ENCODE measurements around the gene KIDINS220. TPM values are rescaled to one million over a fixed set of nuclear protein-coding genes. Genes with fewer than 3 reads are reported as not detected.

Gene KIDINS220
- total and polyA plus RNA-seq, 8 donors = 60.5 to 113 (median 95.0) TPM

- peaks cover 0 to 41% of the 10 kb centered on the region in 2 donors for H3K36me3 ChIP-seq
- no peak overlapping the region for H3K4me3 ChIP-seq
- ATAC-seq = peak; percentile 71
- H3K27me3 ChIP-seq = no peaks in the 10 kb centered on the region
- no peaks in the 10 kb centered on the region for H3K9me3 ChIP-seq
- H3K4me1 ChIP-seq = no peaks in the 10 kb centered on the region
- intact Hi-C loops (cut with DNase I) = no loop called here
- no peak for DNase-seq
- TF ChIP-seq CTCF (IDR thresholded peaks at IDR 0.05) = no peak
- H3K27ac ChIP-seq = no peak overlapping the region
These were observed 24.4 kb upstream of the KIDINS220 start for GRCh38 chr2:8861797-8862196.

GRCh38 chr2:8860239-8860638, 22.8 kb upstream of the KIDINS220 start:
- DNase-seq (no peak), ATAC-seq (no peak)
- H3K27ac ChIP-seq = no peak overlapping the region
- TF ChIP-seq CTCF (IDR thresholded peaks at IDR 0.05) = no peak
- H3K27me3 ChIP-seq = no peaks in the 10 kb centered on the region
- H3K36me3 ChIP-seq = peaks cover 0 to 38% of the 10 kb centered on the region in 2 donors
- no peaks in the 10 kb centered on the region for H3K4me1 ChIP-seq
- H3K9me3 ChIP-seq = no peaks in the 10 kb centered on the region
- H3K4me3 ChIP-seq = no peak overlapping the region
- intact Hi-C loops (cut with DNase I) = no loop called here

GRCh38 chr2:8858910-8859309, 21.5 kb upstream of the KIDINS220 start:
- no peak for ATAC-seq
- Histone ChIP-seq H3K27me3 (no peaks in the 10 kb centered on the region), H3K27ac (no peak overlapping the region), H3K9me3 (no peaks in the 10 kb centered on the region), H3K4me3 (no peak overlapping the region), H3K4me1 (no peaks in the 10 kb centered on the region), H3K36me3 (peaks cover 0 to 36% of the 10 kb centered on the region in 2 donors)
- no peak for TF ChIP-seq CTCF (IDR thresholded peaks at IDR 0.05)
- DNase-seq = no peak
- intact Hi-C loops (cut with DNase I) = no loop called here

GRCh38 chr2:8858264-8858663, 20.9 kb upstream of the KIDINS220 start:
- Histone ChIP-seq H3K36me3 (peaks cover 0 to 30% of the 10 kb centered on the region in 2 donors), H3K4me3 (no peak overlapping the region), H3K4me1 (no peaks in the 10 kb centered on the region), H3K27me3 (no peaks in the 10 kb centered on the region), H3K9me3 (no peaks in the 10 kb centered on the region), H3K27ac (no peak overlapping the region)
- TF ChIP-seq CTCF (IDR thresholded peaks at IDR 0.05) = no peak
- no peak for DNase-seq
- no peak for ATAC-seq
- intact Hi-C loops (cut with DNase I) = no loop called here

DNA sequence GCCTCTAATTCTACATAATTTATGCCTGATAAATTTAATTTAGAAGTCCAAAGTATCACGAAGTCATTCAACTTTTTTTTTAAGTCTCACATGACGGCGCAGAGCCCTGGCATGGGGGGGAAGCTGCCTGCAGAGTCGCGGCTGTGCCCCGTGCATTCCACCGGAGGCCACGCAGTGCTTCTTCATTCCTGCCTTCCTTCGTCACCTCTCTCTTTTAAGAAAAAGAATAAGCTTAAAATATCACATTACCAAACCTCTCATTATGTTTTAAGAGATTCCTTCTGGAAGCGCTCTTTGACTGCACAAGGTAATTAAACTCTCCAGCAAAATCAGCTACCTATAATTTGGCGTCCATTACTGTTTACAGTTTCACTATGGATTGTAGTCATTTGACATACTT, 20.3 kb upstream of the KIDINS220 start:
- no peak for ATAC-seq
- TF ChIP-seq CTCF (IDR thresholded peaks at IDR 0.05) = no peak

More for the DNA sequence above, 20.3 kb upstream of the KIDINS220 start:
- Histone ChIP-seq H3K9me3 (no peaks in the 10 kb centered on the region), H3K4me1 (no peaks in the 10 kb centered on the region), H3K27me3 (no peaks in the 10 kb centered on the region), H3K4me3 (no peak overlapping the region), H3K27ac (no peak overlapping the region), H3K36me3 (peaks cover 0 to 26% of the 10 kb centered on the region in 2 donors)
- intact Hi-C loops (cut with DNase I) = no loop called here
- DNase-seq = no peak

Data from left lung (tissue), 10 donors.